ENCODE results near the gene ITGB1.

- TF ChIP-seq CTCF (IDR thresholded peaks at IDR 0.05) = no peak
- TF ChIP-seq POLR2A (IDR thresholded peaks at IDR 0.05) = no peak
- no peak for TF ChIP-seq EP300 (IDR thresholded peaks at IDR 0.05)
- TF ChIP-seq POLR2AphosphoS5 (IDR thresholded peaks at IDR 0.05) = no peak
These were observed 5.9 kb downstream of the ITGB1 start for GRCh38 chr10:32952094-32952493.
